Naive thymus-derived CD4-positive, alpha-beta T cell (primary cell): ENCODE results near the gene CT83. TPM values are rescaled to one million over a fixed set of nuclear protein-coding genes. Genes with fewer than 3 reads are reported as not detected.

ENCODE experiments used
- ATAC-seq: fragments of 150-1000 bp; cut with Tn5 transposase; 2 replicates; pipeline ENCODE4 v1.10.0; 2021; ENCODE audit warnings: mild to moderate bottlenecking, moderate library complexity
- CTCF ChIA-PET: fragments of 350-600 bp; sonication (Branson Sonifier 250); formaldehyde crosslinking; loops from one replicate; lab custom pipeline; 2021; ENCODE audit warnings: antibody characterized with exemption; lab: Charles Lee
- POLR2A ChIA-PET: fragments of 350-600 bp; sonication (Branson Sonifier 250); formaldehyde crosslinking; loops from one replicate; lab custom pipeline; 2021; ENCODE audit warnings: antibody characterized with exemption, inconsistent platforms; lab: Charles Lee
- DNase-seq, 9 donors: peaks; one replicate each; pipeline versions ENCODE4 v3.0.0 to v3.0.0-alpha.2; 2020 to 2022; ENCODE audit warnings: mixed read lengths in 1 of 9
- H3K27ac ChIP-seq: one replicate; pipeline ENCODE4 v1.7.0; 2013; ENCODE audit warnings: mild to moderate bottlenecking, low read depth, low read length, moderate library complexity
- H3K27me3 ChIP-seq, 2 donors: one replicate each; pipeline ENCODE4 v1.7.0; 2013; ENCODE audit warnings: low read length in 2 of 2, mild to moderate bottlenecking in 2 of 2, moderate library complexity in 2 of 2; ENCODE audit not compliant: control insufficient read depth in 2 of 2, insufficient read depth in 2 of 2
- H3K36me3 ChIP-seq, 3 experiments: 1 replicate in 2 of 3; 2 replicates in 1 of 3; pipeline ENCODE4 v1.7.0; 2013; ENCODE audit warnings: low read length in 3 of 3, mild to moderate bottlenecking in 3 of 3, moderate library complexity in 1 of 3; ENCODE audit not compliant: insufficient read depth in 3 of 3, control insufficient read depth in 2 of 3
- H3K4me1 ChIP-seq, 2 donors: one replicate each; pipeline ENCODE4 v1.7.0; 2013; ENCODE audit warnings: low read length in 2 of 2, mild to moderate bottlenecking in 2 of 2, moderate library complexity in 1 of 2; ENCODE audit not compliant: control insufficient read depth in 2 of 2, insufficient read depth in 2 of 2
- H3K4me3 ChIP-seq: 2 replicates; pipeline ENCODE4 v1.7.0; 2013; ENCODE audit warnings: mild to moderate bottlenecking, low read length
- H3K9me3 ChIP-seq, 3 experiments: 1 replicate in 2 of 3; 2 replicates in 1 of 3; pipeline ENCODE4 v1.7.0; 2013; ENCODE audit warnings: low read length in 3 of 3; ENCODE audit not compliant: control insufficient read depth in 2 of 3
- H3K27ac Mint-ChIP-seq, 9 donors: one replicate each; pipeline ENCODE4 v1.8.0; 2020 to 2022; ENCODE audit warnings: mixed read lengths in 9 of 9, mild to moderate bottlenecking in 8 of 9, moderate library complexity in 5 of 9, inconsistent platforms in 2 of 9
- H3K27me3 Mint-ChIP-seq, 5 donors: one replicate each; pipeline ENCODE4 v1.8.0; 2021 to 2022; ENCODE audit warnings: mixed read lengths in 5 of 5, mild to moderate bottlenecking in 1 of 5
- H3K36me3 Mint-ChIP-seq, 5 donors: one replicate each; pipeline ENCODE4 v1.8.0; 2020 to 2022; ENCODE audit warnings: mixed read lengths in 5 of 5, mild to moderate bottlenecking in 3 of 5, inconsistent platforms in 1 of 5
- H3K4me1 Mint-ChIP-seq, 7 donors: one replicate each; pipeline ENCODE4 v1.8.0; 2020 to 2022; ENCODE audit warnings: mixed read lengths in 7 of 7, mild to moderate bottlenecking in 3 of 7, inconsistent platforms in 1 of 7
- H3K4me3 Mint-ChIP-seq, 10 donors: one replicate each; pipeline ENCODE4 v1.8.0; 2020 to 2022; ENCODE audit warnings: mild to moderate bottlenecking in 10 of 10, mixed read lengths in 10 of 10, moderate library complexity in 6 of 10, inconsistent platforms in 2 of 10
- H3K9me3 Mint-ChIP-seq, 11 donors: one replicate each; pipeline ENCODE4 v1.8.0; 2020 to 2022; ENCODE audit warnings: mixed read lengths in 11 of 11, mild to moderate bottlenecking in 4 of 11, inconsistent platforms in 1 of 11, moderate library complexity in 1 of 11
- intact Hi-C, 2 donors: fragments of 100-400 bp; cut with micrococcal nuclease; formaldehyde crosslinking; loops; one replicate each; pipeline ENCODE4 v1.15.1; 2023
- polyA plus RNA-seq, 2 donors: library from polyadenylated mRNA; unstranded; fragments of 300-500 nt; fragmentation: Illumina TruSeq; gene quantifications; one replicate each; pipeline ENCODE4 v1.2.3, GENCODE V29; 2021
- total RNA-seq, 6 experiments: library from RNA in 5 of 6; stranded (reverse) in 5 of 6; gene quantifications; 1 replicate in 5 of 6; 2 replicates in 1 of 6; pipeline ENCODE4 v1.2.3 and lab custom pipeline; 2021 to 2026

The CT83 gene
- total and polyA plus RNA-seq, 7 experiments from 2014 or later: not detected

DNA sequence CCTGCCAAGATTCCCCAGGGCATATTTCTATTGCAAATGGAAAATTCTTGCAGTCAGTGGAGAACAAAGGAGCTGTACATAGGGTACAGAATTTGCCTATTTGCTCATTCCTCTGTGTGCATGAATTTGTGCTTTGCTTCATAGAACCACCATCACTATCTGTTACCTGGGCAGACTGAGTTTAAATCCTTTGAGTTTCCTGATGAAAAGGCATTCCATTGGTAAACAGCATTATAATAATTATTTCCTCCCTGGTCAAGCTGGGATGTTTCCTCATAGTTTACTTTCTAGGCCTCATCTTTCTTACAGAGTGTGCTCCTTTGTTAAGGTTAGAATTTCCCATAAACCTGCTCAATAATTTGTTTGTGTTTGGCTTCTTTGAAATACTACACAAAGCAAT lies 27.2 kb downstream of the CT83 start:
- H3K4me1 ChIP-seq: no peaks in the 10 kb centered on the region
- intact Hi-C loops: no loop called here
- H3K4me3 ChIP-seq: no peak overlapping the region
- no peak overlapping the region for H3K27ac Mint-ChIP-seq
- no peak overlapping the region for H3K27ac ChIP-seq
- no peaks in the 10 kb centered on the region for H3K27me3 Mint-ChIP-seq
- H3K36me3 Mint-ChIP-seq: no peaks in the 10 kb centered on the region
- no peaks in the 10 kb centered on the region for H3K4me1 Mint-ChIP-seq
- no peak for ATAC-seq
- no peaks in the 10 kb centered on the region for H3K36me3 ChIP-seq
- H3K9me3 Mint-ChIP-seq: peaks cover 0 to 7% (median 2%) of the 10 kb centered on the region in 11 donors
- H3K9me3 ChIP-seq: no peaks in the 10 kb centered on the region
- H3K27me3 ChIP-seq: no peaks in the 10 kb centered on the region
- ChIA-PET POLR2A (no interaction called here), CTCF (no interaction called here)
- DNase-seq: no peak
- no peak overlapping the region for H3K4me3 Mint-ChIP-seq

- H3K27ac ChIP-seq: no peak overlapping the region
- Mint-ChIP-seq H3K27me3 (no peaks in the 10 kb centered on the region), H3K36me3 (no peaks in the 10 kb centered on the region), H3K9me3 (peaks cover 0 to 2% (median 0%) of the 10 kb centered on the region in 11 donors), H3K4me3 (no peak overlapping the region), H3K27ac (no peak overlapping the region), H3K4me1 (no peaks in the 10 kb centered on the region)
- DNase-seq (no peak), ATAC-seq (no peak)
- no peak overlapping the region for H3K4me3 ChIP-seq
- ChIA-PET POLR2A (no interaction called here), CTCF (no interaction called here)
- H3K9me3 ChIP-seq: no peaks in the 10 kb centered on the region
- no peaks in the 10 kb centered on the region for H3K4me1 ChIP-seq
- intact Hi-C loops: no loop called here
- no peaks in the 10 kb centered on the region for H3K36me3 ChIP-seq
- no peaks in the 10 kb centered on the region for H3K27me3 ChIP-seq
Measured at GRCh38 chrX:116427978-116428377, 34.8 kb downstream of the CT83 start.

DNA sequence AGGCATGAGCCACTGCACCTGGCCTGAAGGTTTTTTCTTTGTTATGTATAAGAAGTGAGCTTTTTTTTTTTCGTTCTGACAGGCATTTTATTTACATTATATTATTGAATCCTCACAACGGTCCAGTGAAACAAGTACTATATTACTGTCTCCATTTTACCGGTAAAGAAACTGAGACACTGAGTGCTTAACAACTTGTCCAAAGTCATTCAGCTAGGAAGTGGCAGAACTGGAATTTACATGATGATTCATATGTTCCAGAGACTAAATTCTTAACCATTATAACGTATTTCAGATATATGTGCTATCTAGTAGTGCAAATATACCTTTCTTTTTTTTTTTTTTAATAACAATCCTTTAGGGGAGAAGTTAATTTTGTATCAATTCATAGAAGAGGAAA lies 44.8 kb downstream of the CT83 start:
- no peak for DNase-seq

GRCh38 chrX:116417214-116417613 lies 45.6 kb downstream of the CT83 start:
- H3K9me3 ChIP-seq: no peaks in the 10 kb centered on the region
- H3K27me3 ChIP-seq: no peaks in the 10 kb centered on the region
- ChIA-PET CTCF (no interaction called here), POLR2A (no interaction called here)
- no peak overlapping the region for H3K27ac Mint-ChIP-seq
- no peaks in the 10 kb centered on the region for H3K36me3 Mint-ChIP-seq
- DNase-seq: no peak
- no peak for ATAC-seq
- no peaks in the 10 kb centered on the region for H3K27me3 Mint-ChIP-seq
- no peak overlapping the region for H3K4me3 ChIP-seq
- no peaks in the 10 kb centered on the region for H3K4me1 Mint-ChIP-seq
- intact Hi-C loops: no loop called here
- H3K9me3 Mint-ChIP-seq: no peaks in the 10 kb centered on the region
- H3K4me1 ChIP-seq: no peaks in the 10 kb centered on the region
- no peak overlapping the region for H3K4me3 Mint-ChIP-seq
- no peaks in the 10 kb centered on the region for H3K36me3 ChIP-seq
- no peak overlapping the region for H3K27ac ChIP-seq

More for the DNA sequence above, 44.8 kb downstream of the CT83 start:
- no peaks in the 10 kb centered on the region for H3K4me1 Mint-ChIP-seq
- Histone ChIP-seq H3K9me3 (no peaks in the 10 kb centered on the region), H3K4me1 (no peaks in the 10 kb centered on the region), H3K4me3 (no peak overlapping the region), H3K27me3 (no peaks in the 10 kb centered on the region), H3K36me3 (no peaks in the 10 kb centered on the region), H3K27ac (no peak overlapping the region)
- no peaks in the 10 kb centered on the region for H3K27me3 Mint-ChIP-seq
- H3K27ac Mint-ChIP-seq: no peak overlapping the region
- ChIA-PET POLR2A (no interaction called here), CTCF (no interaction called here)
- H3K36me3 Mint-ChIP-seq: no peaks in the 10 kb centered on the region
- intact Hi-C loops: no loop called here
- ATAC-seq: no peak
- no peaks in the 10 kb centered on the region for H3K9me3 Mint-ChIP-seq
- H3K4me3 Mint-ChIP-seq: no peak overlapping the region

GRCh38 chrX:116413273-116413672 lies 49.5 kb downstream of the CT83 start:
- Histone ChIP-seq H3K4me1 (no peaks in the 10 kb centered on the region), H3K4me3 (no peak overlapping the region), H3K27me3 (no peaks in the 10 kb centered on the region), H3K27ac (no peak overlapping the region), H3K36me3 (no peaks in the 10 kb centered on the region), H3K9me3 (no peaks in the 10 kb centered on the region)
- Mint-ChIP-seq H3K27ac (no peak overlapping the region), H3K4me1 (no peaks in the 10 kb centered on the region), H3K9me3 (peaks cover 0 to 17% (median 1%) of the 10 kb centered on the region in 11 donors), H3K27me3 (no peaks in the 10 kb centered on the region), H3K4me3 (no peak overlapping the region), H3K36me3 (no peaks in the 10 kb centered on the region)
- ATAC-seq: no peak
- intact Hi-C loops: no loop called here
- ChIA-PET POLR2A (no interaction called here), CTCF (no interaction called here)
- no peak for DNase-seq

Other genes starting within 250 kb of the CT83 start
- gene SLC6A14, start 26.4 kb downstream of the CT83 start, total RNA-seq: not detected
- gene SLC6A14, start 26.4 kb downstream of the CT83 start, polyA plus RNA-seq: not detected